Measurements from ENCODE around the gene P2RX3. TPM values are rescaled to one million over a fixed set of nuclear protein-coding genes. Genes with fewer than 3 reads are reported as not detected.

The P2RX3 gene
- total RNA-seq, 1 donor from 2014 or later: not detected

DNA sequence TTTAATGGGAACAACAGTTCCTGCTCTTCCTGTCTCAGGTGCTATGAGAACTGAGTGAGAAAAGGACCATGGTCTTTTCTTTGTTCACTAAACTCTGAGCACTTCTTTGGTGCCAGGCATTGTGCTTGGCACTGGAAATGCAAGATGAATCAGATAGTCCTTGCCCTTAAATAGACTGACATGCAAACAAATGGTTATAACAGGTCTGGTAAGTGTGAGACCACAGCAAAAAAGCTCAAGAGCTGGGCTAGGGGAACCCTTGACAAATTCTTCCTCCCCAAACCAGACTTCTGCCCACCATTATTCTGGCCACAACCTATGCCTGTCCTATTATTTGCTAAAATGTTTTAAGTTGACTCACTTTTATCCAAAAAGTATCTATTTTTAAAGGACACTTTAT lies 83.7 kb downstream of the P2RX3 start:
- Mint-ChIP-seq H3K4me3 (ENCODE audit: low read depth) (no peak overlapping the region), H3K4me1 (ENCODE audit: low read depth) (peaks cover 6% of the 10 kb centered on the region), H3K27me3 (no peaks in the 10 kb centered on the region), H3K9me3 (ENCODE audit: low read depth) (no peaks in the 10 kb centered on the region), H3K27ac (no peak overlapping the region), H3K36me3 (ENCODE audit: insufficient read depth) (peaks cover 13% of the 10 kb centered on the region)
- no peak for TF ChIP-seq CTCF (IDR thresholded peaks at IDR 0.05; ENCODE audit: unreplicated experiment)
- no peak for DNase-seq (ENCODE audit: low spot score, unreplicated experiment)

Other genes with a start within 250 kb of the P2RX3 start
- gene LRRC55, start 156.4 kb upstream of the P2RX3 start, total RNA-seq: 0.04 and 0.12 TPM in 2 replicates
- 0.12 TPM in 1 of 2 replicates, not detected in the other for gene APLNR, start 101.1 kb upstream of the P2RX3 start, total RNA-seq
- gene TNKS1BP1, start 13.4 kb upstream of the P2RX3 start, total RNA-seq: 99.8 and 108 TPM in 2 replicates
- gene SSRP1, start 2.5 kb upstream of the P2RX3 start, total RNA-seq: 126 and 131 TPM in 2 replicates
- not detected in 2 replicates for gene PRG3, start 42.8 kb downstream of the P2RX3 start, total RNA-seq
- not detected in 2 replicates for gene PRG2, start 52.3 kb downstream of the P2RX3 start, total RNA-seq
- 21.5 and 24.6 TPM in 2 replicates for gene SLC43A3, start 88.8 kb downstream of the P2RX3 start, total RNA-seq
- 1.9 and 2.1 TPM in 2 replicates for gene RTN4RL2, start 122.2 kb downstream of the P2RX3 start, total RNA-seq
- gene SLC43A1, start 177.3 kb downstream of the P2RX3 start, total RNA-seq: 46.9 and 48.5 TPM in 2 replicates
- 63.4 and 63.5 TPM in 2 replicates for gene TIMM10, start 192.4 kb downstream of the P2RX3 start, total RNA-seq
- not detected in 2 replicates for gene SMTNL1, start 199.2 kb downstream of the P2RX3 start, total RNA-seq
- gene UBE2L6, start 229.3 kb downstream of the P2RX3 start, total RNA-seq: 30.6 and 34.3 TPM in 2 replicates